ENCODE data around the gene LCN6.

The LCN6 gene

DNA sequence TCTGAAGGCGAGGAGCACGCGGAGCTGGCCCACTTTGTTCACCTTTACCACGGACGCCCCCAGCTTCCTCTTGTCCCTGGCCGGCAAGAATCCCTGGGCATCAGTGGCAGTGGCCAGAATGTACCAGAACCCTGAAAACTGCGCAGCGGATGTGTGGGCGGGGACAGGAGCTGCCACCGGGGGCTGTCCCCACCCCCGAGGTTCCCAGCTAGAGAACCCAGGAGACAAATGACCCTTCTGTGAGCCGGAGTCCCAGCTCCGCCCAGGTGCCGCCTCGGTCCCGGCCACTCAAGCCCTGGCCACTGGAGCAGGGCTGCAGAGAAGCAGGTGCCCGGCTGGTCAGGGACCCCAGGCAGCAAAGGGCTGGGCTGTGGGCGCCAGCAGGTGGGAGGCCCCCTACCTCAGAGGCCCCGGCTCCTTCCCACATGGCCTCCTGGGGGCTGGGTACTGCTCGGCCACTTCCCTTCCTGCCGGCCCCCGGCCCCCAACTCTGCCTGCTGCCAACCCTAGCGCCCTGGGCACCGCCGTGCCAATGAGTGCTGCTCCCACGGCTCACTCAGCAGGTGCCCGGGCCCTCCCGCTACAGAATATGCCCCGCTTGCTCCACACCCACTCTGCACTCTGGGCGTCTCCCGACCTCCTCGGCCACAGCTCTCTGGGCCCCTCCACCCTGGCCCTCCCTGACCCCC is 6.3 kb downstream of the LCN6 start:
- FAIRE-seq = no peak

DNA sequence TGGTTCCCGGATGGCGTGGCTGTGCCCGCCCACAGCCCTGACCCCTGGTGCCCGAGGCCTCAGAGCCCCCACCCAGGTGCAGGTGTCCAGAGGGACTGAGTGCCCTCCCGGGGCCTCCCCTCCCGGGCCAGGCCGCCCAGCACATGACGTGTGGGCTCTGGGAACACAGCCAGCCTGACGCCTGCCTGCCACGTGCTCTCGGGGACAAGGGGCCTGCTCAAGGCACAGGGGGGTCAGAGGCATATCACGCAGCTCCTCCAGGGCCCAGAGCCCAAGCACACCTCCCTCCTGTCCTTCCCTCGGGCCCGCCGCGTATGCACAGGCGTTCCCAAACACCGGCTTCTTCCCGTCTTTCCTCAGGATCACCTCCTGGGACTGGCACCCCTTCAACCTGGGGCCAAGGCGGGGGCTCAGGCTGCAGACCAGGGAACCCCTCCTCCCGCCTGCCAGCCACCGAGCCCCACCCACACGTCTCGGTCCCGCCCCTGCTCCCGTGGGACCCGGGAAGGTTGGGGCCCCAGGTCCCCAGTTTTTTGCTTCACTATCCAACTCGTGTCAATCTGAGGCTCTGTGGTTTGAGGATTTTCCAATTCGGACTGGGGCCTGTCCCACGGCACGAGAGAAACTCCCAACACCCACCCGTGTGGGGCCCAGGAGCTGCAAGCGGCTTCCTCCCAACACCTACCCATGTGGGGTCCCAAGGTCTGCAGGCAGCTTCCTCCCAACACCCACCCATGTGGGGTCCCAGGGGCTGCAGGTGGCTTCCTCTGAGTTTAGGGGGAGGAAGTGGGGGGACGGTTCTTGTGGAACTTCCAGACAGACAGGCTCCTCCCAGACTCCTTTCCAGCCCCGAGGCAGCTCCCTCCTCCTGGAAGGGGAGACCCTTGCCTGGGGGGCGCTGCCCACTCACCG is 7.1 kb downstream of the LCN6 start:
- no peak for FAIRE-seq

DNA sequence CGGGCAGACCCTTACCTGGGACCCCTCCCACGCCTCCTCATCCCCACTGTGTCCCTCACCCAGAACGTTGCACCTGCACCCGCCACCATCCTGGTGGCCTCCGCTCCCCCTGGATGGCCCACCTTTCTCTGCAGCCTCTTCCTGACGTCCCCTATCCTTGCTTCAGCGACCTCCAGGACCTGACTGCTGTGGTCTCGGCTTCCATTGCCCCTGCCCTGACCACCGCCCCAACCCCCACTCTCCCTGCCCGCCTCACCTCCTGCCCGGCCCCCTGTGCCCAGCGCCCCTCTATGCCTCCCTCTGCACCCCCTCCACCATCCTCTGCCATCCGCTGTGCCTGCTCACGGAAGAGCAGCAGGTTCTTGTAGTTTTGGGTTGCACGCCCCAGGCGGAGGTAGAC is 7.8 kb downstream of the LCN6 start:
- FAIRE-seq = no peak

DNA sequence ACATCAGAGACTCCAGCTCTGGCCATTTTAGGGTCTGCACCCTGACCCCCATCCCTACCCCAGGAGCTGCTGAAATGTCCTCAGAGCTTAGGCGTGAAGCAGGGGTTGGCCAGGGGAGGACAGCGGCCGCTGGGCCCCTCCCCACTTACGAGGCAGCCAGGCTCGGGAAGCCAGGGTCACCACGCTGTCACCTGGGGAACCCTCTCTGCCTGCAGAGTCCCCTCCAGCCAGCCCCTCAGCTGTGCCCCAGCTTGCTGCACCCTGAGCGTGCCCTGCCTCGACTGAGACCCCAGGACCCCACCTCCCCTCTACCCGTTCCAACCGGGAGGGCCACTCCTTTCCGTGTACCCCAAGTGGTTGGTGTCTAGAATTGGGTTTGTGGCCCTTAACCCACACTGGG is 8.3 kb downstream of the LCN6 start:
- no peak for FAIRE-seq

DNA sequence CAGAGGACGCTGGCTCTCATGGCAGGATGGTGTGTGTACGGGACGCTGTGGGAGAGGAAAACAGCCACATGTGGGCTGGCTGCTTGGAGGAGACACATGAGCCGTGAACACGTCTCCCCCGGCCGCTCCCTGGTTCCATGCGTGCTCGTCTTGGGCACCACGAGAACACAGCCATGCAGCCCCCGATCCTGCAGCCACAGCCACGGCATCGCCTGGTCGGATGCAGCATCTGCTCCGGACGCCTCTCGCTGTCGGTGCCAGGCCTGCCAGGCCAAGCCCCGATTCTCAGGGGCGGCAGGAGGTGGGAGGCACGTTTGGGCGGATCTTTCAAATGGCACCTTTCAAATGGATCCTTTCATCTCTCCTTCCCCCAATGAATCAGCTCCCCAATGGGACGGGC is 8.8 kb downstream of the LCN6 start:
- no peak for FAIRE-seq

DNA sequence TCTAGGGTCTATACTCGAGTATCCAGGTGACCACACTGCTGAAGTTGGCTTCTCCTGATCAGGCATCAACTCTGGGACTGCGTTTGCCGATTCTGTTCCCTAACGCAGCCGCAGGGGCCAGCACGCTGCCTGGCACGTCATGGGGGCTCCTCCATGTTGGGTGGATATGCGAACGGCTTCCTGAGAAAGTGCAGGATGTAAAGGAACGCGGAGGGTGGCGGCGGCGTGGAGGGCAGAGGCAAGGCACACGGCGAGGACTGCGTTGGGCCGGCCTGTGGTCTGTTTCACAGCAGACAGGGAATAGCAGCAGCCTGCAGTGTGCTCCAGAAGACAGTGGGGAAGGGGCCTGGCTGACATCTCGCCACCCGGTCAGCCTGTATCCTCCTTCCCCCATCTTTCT is 9.4 kb downstream of the LCN6 start:
- no peak for FAIRE-seq

DNA sequence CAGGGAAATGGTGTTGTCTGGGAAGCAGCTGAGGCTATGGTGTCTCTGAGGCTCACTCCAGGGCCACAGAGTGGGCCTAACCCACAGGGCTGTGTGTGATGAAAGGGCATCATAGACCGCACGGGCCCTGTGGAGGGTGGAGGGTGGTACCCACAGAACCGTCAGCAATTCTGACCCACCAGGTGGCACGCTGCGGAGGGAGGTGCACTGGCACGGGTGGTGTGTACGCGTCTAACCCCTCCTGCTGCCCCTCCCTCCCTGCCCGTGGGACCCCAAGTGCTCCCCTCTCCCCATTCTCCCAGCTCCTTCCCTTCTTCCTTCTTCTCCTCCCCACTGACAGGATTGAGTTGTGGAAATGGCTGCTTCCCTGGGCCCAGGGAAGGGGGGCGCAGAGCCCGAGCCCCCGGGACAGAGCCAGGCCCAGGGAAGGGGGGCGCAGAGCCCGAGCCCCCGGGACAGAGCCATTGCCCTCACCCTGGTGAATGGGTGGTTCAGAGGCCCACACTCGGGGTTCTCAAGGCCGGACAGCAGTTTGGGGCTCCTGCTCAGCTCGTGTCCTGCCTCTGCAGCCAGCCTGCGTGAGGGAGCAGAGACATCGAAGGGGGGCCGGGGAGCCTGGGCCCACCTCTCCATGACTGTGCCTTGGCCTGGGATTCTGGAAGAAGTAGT is 12.4 kb downstream of the LCN6 start:
- no peak for FAIRE-seq

GRCh38 chr9:136734837-136735496 is 13.4 kb downstream of the LCN6 start:
- FAIRE-seq = no peak

DNA sequence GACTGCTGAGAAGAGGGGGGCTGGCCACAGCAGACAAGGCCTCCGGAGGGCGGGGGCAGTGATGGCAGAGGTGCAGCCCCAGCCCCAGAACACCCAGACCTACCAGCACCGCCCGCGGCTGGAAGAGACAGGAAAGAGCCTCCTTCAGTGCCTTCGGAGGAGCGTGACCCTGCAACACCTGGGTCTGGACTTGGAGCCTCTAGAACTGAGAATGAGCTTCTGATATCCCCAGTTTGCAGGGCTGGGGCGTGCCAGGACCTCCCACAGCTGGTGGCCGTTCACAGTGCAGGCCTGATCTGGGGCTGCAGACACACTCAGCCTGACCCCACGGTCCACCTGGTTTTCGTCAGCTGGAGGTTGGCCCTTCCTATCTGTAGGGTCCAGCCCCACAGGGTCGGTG is 14.7 kb downstream of the LCN6 start:
- FAIRE-seq = no peak

- FAIRE-seq = no peak
These were observed 15.7 kb downstream of the LCN6 start for GRCh38 chr9:136732444-136733178.

DNA sequence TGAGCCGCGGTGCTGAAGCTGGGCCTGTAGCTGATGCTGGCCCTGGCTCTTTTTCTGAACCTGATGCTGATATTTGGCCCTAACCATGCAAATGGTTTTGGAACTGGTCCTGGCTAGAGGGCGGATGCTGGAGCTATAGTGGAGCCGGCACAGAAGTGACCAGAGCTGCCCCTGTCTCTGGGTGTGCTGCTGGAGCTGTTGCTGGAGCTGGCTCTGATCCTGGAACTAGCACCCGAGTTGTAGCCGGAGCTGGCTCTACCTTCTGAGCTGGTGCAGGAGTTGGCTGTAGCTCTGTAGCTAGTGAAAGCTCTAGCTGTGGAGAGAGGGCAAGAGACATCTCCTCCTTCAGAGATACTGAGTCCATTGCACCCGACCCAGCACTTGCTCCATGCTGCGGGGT is 18.4 kb downstream of the LCN6 start:
- no peak for FAIRE-seq

DNA sequence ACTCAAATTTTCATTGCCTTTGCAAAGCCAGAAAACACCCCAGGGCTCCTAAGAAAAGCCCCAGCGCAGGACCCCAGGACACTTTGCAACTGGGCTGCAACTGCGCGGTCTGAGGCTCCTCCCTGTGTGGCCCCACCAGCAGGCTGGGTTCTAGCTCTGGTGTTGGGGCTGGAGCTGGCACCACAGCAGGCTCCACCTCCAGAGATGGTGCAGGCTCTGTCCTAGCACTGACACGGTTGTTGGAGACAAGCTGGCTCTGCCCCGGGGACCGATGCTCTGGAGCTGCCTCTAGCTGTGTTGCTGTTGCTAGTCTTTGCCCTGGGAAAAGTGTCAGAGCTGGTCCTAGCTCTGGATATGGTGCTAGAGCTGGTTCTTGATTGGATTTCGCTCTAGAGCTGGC is 19.2 kb downstream of the LCN6 start:
- FAIRE-seq = no peak

DNA sequence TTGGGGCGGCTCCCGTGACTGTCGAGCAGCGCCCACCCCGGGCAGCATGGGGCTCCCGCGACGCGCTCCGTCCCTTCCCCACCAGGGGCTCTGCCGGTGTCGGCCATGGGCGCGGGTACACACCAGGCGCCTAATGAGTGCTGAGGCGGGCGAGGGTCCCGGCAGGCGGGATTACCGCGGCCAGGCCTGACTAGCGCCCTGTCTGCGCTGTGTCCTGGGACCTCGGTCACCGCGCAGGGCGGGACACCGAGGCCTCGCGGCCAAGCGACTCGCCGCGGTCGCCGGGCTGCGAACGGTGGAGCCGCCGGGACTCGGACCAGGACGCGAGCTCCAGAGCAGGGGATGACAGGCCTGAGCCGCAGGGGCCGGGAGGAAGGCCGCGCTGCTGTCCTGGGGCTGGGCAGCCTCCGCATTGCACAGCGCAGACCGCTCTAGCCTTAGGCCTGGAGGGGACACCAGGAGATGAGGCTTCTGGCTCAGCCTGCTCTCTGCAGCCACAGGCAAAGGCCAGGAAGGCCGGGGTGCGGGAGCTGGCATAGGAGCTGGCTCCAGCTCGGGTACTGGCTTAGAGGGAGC is 19.7 kb downstream of the LCN6 start:
- no peak for FAIRE-seq

GRCh38 chr9:136728080-136728547 is 20.2 kb downstream of the LCN6 start:
- no peak for FAIRE-seq

GRCh38 chr9:136726631-136727191 is 21.6 kb downstream of the LCN6 start:
- no peak for FAIRE-seq

DNA sequence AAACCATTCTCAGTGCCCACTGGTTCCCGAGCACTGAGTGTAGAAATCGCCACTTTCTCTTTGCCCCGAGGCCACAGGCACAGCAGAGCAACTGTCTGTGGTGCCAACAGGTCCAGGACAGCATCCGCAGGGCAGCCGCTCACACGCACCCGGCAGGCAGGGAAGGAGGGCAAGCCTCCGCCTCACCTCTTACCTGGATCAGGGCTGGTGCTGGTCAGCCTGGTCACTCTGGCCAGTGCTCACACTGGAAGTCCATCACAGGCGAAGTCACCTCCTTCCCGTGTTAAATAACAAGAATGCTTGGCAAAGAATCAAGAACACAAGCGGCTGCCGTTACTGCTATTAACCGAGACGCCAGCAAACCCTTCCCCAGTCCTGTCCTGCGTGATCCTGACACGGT is 22.2 kb downstream of the LCN6 start:
- no peak for FAIRE-seq

DNA sequence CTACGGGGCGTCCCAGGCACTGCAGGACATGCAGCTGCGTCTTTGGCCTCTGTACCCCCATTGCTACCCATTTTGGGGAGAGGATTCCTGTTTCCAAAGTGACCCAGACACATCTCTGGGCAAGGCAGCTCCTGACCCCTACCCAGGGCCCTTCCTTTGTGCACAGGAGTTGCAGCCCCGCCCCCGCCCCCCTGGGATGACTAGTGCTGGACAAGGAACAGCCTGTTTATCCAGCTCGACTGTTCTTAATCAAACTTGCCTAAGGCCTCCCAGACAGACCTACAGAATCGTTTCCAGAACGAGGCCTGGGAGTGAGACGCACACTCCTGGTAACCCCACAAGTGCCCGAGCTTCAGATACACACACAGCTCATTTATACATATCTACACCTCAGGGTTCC is 22.7 kb downstream of the LCN6 start:
- FAIRE-seq = no peak

DNA sequence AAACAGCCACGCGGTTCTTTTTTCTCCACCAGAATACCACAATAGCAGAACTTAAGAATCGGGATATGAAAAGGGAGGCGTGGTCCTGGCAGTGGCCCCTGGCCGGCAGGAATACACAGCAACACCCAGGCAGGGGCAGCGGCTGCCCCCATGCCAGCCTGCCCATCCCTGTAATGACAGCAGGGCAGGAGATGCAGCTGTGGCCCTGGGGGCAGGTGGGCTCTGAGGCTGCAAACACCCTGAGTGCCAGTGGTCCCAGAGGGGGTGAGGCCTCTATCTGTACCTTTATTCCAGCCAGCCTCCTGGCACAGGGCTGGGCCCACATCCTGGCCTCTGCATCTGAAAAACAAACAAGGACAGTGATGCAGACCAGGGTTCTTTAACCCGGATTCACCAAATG is 23.6 kb downstream of the LCN6 start:
- FAIRE-seq = no peak

DNA sequence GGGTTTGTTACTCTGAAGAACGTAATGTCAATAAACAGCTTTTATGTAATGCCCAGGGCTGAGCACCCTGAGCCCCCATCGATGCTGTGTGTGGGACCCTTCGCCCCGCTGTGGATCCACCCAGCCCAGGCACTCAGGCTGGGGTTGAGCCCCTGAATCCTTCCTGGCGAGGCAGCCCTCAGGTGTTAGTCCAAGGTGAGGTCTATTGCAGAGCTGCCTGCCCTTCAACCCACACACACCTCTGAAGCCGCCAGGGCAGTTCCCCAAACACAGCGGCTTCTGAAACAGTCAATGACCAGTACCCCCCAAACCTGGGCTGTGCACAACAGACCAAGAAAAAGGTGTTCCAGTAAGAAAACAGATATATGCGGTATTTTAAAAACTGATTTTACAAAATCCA is 24.3 kb downstream of the LCN6 start:
- no peak for FAIRE-seq

DNA sequence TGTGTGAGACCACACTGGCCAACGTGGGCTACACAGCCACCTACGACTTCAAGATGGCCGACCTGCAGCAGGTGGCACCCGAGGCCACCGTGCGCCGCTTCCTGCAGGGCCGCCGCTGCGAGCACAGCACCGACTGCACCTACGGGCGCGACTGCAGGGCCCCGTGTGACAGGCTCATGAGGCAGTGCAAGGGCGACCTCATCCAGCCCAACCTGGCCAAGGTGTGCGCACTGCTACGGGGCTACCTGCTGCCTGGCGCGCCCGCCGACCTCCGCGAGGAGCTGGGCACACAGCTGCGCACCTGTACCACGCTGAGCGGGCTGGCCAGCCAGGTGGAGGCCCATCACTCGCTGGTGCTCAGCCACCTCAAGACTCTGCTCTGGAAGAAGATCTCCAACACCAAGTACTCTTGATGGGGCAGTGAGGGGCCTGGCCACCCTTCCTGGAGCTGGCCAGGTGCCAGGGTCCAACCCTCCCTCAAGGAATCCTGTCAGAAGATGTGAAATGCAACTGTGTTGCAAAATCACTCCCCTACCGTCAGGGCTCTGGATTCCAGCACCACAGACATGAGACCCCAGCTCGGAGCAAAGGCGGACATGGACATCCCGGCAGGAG is 24.9 kb downstream of the LCN6 start:
- FAIRE-seq = no peak

DNA sequence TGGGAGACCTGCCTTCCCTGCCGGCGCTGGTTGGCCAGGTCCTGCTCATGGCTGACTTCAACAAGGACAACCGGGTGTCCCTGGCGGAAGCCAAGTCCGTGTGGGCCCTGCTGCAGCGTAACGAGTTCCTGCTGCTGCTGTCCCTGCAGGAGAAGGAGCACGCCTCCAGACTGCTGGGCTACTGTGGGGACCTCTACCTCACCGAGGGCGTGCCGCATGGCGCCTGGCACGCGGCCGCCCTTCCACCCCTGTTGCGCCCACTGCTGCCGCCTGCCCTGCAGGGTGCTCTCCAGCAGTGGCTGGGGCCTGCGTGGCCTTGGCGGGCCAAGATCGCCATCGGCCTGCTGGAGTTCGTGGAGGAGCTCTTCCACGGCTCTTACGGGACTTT is 25.4 kb downstream of the LCN6 start:
- no peak for FAIRE-seq
